ENCODE results near the gene PRKAG1.

GRCh38 chr12:49020441-49020840 lies 1.9 kb upstream of the PRKAG1 start:
- TF ChIP-seq SUZ12 (IDR thresholded peaks at IDR 0.05; ENCODE audit: extremely low read depth, insufficient read depth, insufficient read length): no peak
- no peak for TF ChIP-seq ZNF274 (IDR thresholded peaks at IDR 0.05; ENCODE audit: low read depth, low read length)
- TF ChIP-seq YY1 (IDR thresholded peaks at IDR 0.05; ENCODE audit: insufficient read depth, insufficient read length): no peak
